Fibroblast of skin of left quadriceps (primary cell): ENCODE measurements around the gene SLIT3.

Experiments used
- DNase-seq, 2 experiments: peaks; one replicate each; pipeline ENCODE4 v3.0.0-alpha.2; 2013; ENCODE audit warnings: low read depth in 2 of 2

The SLIT3 gene

GRCh38 chr5:169265888-169266287, 35.1 kb downstream of the SLIT3 start:
- no peak for DNase-seq

- DNase-seq = no peak
Observed at GRCh38 chr5:169263591-169263990, 37.3 kb downstream of the SLIT3 start.

GRCh38 chr5:169260896-169261569, 39.9 kb downstream of the SLIT3 start:
- DNase-seq = no peak

- DNase-seq = peak; percentile 82 to 83
Observed at GRCh38 chr5:169258372-169259000, 42.5 kb downstream of the SLIT3 start.

- no peak for DNase-seq
Observed at GRCh38 chr5:169256191-169256590, 44.7 kb downstream of the SLIT3 start.

GRCh38 chr5:169253071-169253470, 47.9 kb downstream of the SLIT3 start:
- no peak for DNase-seq

GRCh38 chr5:169251333-169252084, 49.4 kb downstream of the SLIT3 start:
- DNase-seq = peak; percentile 34

- DNase-seq = no peak
Observed at GRCh38 chr5:169250887-169251286, 50.1 kb downstream of the SLIT3 start.

GRCh38 chr5:169248996-169249395, 51.9 kb downstream of the SLIT3 start:
- peak; percentile 57 to 59 for DNase-seq

- peak; percentile 86 to 92 for DNase-seq
Observed at GRCh38 chr5:169248550-169248949, 52.4 kb downstream of the SLIT3 start.

- no peak for DNase-seq
Observed at GRCh38 chr5:169244812-169245211, 56.1 kb downstream of the SLIT3 start.

GRCh38 chr5:169243651-169244422, 57.1 kb downstream of the SLIT3 start:
- no peak for DNase-seq

GRCh38 chr5:169242849-169243186, 58.1 kb downstream of the SLIT3 start:
- DNase-seq = no peak

GRCh38 chr5:169242175-169242848, 58.6 kb downstream of the SLIT3 start:
- no peak for DNase-seq

GRCh38 chr5:169229342-169229892, 71.5 kb downstream of the SLIT3 start:
- DNase-seq = peak in 1 of 2 experiments; percentile 38

- no peak for DNase-seq
Observed at GRCh38 chr5:169226895-169227294, 74.0 kb downstream of the SLIT3 start.

- no peak for DNase-seq
Observed at GRCh38 chr5:169225830-169226356, 75.0 kb downstream of the SLIT3 start.

- DNase-seq = peak; percentile 59 to 67
Observed at GRCh38 chr5:169223595-169223953, 77.4 kb downstream of the SLIT3 start.

GRCh38 chr5:169222934-169223594, 77.9 kb downstream of the SLIT3 start:
- peak; percentile 36 to 37 for DNase-seq

GRCh38 chr5:169221519-169221918, 79.4 kb downstream of the SLIT3 start:
- DNase-seq = no peak

GRCh38 chr5:169219961-169220360, 81.0 kb downstream of the SLIT3 start:
- no peak for DNase-seq
